OCI-LY1 (cell line): Measurements from ENCODE around the gene BCAR1.
"Not testable (repeated sequence)": the region's sequence is repeated elsewhere in the genome, so short reads cannot be mapped to it uniquely, and the experiment has no call there.

Experiments used
- EZH2 ChIP-seq: fragments of 200-600 bp; sonication (generic), shearing (Covaris generic); IDR thresholded peaks from 2 replicates; pipeline ENCODE4 v1.8.0; 2017; ENCODE audit warnings: borderline replicate concordance, mixed run types, mild to moderate bottlenecking, antibody characterized with exemption, low read length, moderate library complexity, mixed read lengths
- TF ChIP-seq, protein P1 (sequence below): fragments of 200-600 bp; sonication (generic), shearing (Covaris generic); IDR thresholded peaks from 2 replicates; pipeline ENCODE4 v1.5.1; 2017; ENCODE audit warnings: mild to moderate bottlenecking, antibody characterized with exemption, low read length, moderate library complexity, mixed read lengths

DNA sequence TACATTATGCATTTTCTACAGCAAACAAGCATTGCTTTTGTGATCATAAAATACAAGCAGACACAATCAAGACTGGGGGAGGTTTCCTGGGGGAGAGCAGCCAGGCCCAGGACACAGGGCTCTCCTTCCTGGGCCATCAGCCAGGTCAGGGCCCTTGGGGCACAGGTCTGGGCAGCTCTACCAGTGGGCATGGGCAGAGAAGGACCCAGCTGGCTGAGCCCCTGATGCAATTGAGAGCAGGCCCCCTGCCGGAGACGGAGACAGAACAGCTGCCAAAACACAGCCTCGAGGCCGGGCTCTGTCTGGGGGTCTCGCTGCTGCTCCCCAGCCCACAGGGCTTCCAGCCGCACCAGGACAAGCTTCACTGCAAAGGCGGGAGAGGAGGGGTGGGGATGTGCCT, 10.8 kb downstream of the BCAR1 start:
- TF ChIP-seq, protein P1, sequence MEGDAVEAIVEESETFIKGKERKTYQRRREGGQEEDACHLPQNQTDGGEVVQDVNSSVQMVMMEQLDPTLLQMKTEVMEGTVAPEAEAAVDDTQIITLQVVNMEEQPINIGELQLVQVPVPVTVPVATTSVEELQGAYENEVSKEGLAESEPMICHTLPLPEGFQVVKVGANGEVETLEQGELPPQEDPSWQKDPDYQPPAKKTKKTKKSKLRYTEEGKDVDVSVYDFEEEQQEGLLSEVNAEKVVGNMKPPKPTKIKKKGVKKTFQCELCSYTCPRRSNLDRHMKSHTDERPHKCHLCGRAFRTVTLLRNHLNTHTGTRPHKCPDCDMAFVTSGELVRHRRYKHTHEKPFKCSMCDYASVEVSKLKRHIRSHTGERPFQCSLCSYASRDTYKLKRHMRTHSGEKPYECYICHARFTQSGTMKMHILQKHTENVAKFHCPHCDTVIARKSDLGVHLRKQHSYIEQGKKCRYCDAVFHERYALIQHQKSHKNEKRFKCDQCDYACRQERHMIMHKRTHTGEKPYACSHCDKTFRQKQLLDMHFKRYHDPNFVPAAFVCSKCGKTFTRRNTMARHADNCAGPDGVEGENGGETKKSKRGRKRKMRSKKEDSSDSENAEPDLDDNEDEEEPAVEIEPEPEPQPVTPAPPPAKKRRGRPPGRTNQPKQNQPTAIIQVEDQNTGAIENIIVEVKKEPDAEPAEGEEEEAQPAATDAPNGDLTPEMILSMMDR: not testable (repeated sequence)
- TF ChIP-seq EZH2: not testable (repeated sequence)
